ENCODE results near the gene SLC35E2B.
"Not testable (repeated sequence)": the region's sequence is repeated elsewhere in the genome, so short reads cannot be mapped to it uniquely, and the experiment has no call there.

Gene SLC35E2B

GRCh38 chr1:1637479-1637875 lies 55.1 kb downstream of the SLC35E2B start:
- DNase-seq = not testable (repeated sequence)

GRCh38 chr1:1636621-1637478 lies 55.7 kb downstream of the SLC35E2B start:
- not testable (repeated sequence) for DNase-seq

GRCh38 chr1:1634613-1635012 lies 58.0 kb downstream of the SLC35E2B start:
- not testable (repeated sequence) for DNase-seq

DNA sequence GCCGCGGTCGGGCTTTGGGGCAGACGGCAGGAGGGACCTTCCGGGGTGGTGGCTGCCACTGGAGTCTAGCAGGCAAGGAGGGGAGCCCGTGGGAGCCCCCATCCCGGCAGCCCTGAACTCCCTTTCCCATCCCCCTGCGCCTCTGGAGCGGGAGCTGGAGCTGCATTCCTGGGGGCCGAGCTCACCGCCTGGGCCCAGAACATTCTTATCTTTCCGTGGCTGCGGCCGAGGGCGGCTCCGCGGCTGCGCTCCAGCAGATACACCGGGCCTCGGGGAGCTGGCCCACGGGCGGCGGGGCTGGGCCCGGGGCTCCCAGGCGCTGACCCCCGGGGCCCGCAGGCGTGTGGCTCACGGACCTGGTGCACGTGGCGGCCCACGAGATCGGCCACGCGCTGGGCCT lies 59.2 kb downstream of the SLC35E2B start:
- DNase-seq = not testable (repeated sequence)

DNA sequence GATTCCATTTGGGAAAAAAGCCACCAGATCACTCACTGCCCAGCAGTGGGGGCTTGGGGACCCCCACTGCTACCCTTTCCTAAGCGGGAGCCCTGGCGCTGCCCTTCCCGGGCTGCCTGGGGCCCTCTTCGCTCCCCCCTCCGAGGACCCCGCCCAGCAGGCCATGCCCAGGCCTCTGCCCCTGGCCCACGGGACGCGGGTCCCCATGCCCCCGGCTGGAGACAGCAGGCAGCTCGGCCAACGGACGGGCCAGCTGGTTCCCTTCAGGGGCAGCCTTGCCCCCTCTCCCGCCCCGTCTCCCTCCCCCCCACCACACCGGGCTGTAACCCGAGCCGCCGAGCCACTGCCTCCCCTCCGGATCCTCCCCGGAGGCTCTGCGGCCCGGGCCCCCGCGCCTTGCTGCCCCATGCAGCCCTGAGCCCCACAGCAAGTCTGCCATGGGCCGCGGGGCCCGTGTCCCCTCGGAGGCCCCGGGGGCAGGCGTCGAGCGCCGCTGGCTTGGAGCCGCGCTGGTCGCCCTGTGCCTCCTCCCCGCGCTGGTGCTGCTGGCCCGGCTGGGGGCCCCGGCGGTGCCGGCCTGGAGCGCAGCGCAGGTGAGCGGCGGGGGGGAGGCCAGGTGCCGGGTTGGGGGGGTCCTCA lies 60.7 kb downstream of the SLC35E2B start, which contains the start of gene MMP23B:
TSS of gene MMP23B (plus strand) at position 392 of the 639 bp plus-strand sequence. CDS start at position 438, 46 bp downstream.
- DNase-seq = no peak

DNA sequence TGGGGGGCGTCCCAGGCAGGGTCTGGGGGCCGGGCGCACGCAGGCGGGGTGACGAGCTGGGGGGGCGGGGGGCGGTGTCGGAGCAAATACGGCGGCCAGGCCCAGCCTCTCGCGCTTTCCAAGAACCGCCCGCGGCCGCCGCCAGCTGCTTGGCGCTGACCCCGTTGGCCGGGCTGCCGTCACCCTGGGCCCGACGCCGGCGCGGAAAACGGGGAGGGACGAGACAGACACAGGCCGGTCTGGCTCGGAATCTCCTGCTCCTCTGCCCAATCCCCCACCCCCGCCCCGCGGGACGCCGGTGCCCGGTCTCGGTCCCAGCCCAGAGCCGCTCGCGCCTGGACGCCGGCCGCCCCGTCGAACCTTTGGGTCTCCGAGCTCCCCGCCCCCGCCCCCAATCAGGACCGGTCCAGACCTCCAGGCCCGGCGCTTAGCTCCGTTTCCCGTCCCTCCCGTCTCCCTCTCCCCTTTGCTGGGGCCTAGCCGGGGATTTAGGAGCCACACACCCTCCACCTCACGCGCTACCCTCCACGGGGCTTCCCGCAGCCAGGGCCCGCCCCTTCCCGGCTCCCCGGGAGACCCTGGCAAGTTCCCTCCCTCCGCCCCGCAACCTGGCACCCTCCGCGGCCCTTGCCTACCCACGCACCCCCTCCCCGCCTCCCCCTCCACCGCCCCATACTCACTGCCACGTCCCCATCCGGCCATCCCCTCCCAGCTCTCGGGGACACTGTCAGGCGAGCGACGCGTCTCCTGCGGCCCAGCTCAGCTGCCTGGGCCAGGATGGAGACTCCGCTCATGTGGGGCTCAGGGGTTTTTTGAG lies 61.4 kb downstream of the SLC35E2B start:
- peak; percentile 3 for DNase-seq

DNA sequence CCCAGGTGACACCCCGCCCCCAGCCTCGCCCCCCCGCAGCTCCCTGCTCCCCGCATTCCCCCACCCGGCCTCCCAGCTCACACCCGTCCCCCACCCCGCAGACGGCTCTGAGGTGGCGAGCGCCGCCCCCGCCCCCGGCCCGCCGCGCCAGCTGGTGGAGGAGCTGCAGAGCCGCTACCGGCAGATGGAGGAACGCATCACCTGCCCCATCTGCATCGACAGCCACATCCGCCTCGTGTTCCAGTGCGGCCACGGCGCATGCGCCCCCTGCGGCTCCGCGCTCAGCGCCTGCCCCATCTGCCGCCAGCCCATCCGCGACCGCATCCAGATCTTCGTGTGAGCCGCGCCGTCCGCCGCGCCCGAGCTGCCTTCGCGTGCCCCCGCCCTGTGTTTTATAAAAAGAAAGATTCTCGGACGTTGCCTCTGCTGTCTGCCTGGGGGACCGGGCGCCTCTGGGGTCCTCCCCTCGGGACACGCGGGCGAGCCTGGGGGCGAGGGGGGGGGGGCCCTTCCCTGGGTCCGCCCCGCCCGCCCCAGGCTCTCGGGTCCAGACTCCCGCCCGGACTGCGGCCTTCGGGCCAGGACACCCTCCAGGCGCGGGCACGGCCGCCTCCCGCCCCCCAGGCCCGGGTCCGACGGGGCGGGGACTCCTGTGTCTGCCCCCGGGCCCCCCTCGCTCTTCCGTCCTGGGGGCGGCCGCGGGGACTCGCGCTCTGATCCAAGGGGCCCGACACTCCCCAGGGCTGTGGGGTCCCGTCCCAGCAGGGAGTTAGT lies 62.2 kb downstream of the SLC35E2B start:
- DNase-seq = peak; percentile 40

GRCh38 chr1:1629430-1630190 lies 63.0 kb downstream of the SLC35E2B start:
- DNase-seq = no peak

- DNase-seq = no peak
Measured at GRCh38 chr1:1628754-1629429, 63.7 kb downstream of the SLC35E2B start.

DNA sequence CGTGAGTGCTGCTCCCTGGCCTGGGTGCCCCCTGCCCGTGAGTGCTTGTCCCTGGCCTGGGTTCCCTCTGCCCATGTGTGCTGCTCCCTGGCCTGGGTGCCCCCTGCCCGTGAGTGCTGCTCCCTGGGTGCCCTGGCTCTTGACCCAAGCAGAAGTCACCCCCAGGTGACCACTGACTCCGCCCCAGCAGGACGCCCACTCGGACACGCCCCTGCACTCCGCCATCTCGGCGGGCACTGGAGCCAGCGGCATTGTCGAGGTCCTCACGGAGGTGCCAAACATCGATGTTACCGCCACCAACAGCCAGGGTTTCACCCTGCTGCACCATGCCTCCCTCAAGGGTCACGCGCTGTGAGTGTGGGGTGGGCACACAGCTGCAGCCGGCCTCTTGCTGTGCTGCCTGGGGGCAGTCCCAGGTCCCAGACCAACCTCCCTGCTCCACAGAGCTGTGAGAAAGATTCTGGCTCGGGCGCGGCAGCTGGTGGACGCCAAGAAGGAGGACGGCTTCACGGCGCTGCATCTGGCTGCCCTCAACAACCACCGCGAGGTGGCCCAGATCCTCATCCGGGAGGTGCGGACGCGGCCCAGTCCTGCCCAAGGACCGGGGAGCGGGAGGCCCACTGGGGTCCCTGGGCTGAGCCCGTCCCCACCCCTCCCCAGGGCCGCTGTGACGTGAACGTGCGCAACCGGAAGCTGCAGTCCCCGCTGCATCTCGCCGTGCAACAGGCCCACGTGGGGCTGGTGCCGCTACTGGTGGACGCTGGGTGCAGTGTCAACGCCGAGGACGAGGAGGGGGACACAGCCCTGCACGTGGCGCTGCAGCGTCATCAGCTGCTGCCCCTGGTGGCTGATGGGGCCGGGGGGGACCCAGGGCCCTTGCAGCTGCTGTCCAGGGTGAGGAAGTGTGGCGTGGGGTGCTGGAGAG lies 64.5 kb downstream of the SLC35E2B start:
- DNase-seq = no peak

GRCh38 chr1:1627261-1627828 lies 65.2 kb downstream of the SLC35E2B start:
- DNase-seq = no peak

GRCh38 chr1:1626207-1627141 lies 66.1 kb downstream of the SLC35E2B start:
- DNase-seq = no peak

GRCh38 chr1:1625824-1626206 lies 66.8 kb downstream of the SLC35E2B start:
- no peak for DNase-seq

DNA sequence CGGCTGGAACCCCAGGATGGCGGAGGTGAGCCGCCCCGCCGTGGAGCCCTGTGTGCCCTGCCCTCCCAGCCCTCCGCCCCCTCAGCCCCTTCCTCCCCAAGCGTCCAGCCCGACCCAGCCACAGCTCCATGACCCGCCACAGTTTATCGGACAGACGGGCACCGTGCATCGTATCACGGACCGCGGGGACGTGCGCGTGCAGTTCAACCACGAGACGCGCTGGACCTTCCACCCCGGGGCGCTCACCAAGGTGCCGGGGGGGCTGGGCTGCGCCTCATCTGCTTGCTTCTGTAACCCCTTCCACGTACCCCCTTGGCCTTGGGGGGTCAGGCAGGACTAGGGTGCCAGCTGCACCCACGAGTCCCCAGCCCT lies 67.2 kb downstream of the SLC35E2B start:
- no peak for DNase-seq

- no peak for DNase-seq
Measured at GRCh38 chr1:1624443-1625403, 67.9 kb downstream of the SLC35E2B start.

GRCh38 chr1:1623631-1624442 lies 68.8 kb downstream of the SLC35E2B start:
- DNase-seq = no peak
